K562 (cell line): ENCODE data around the gene UIMC1. TPM values are rescaled to one million over a fixed set of nuclear protein-coding genes. Genes with fewer than 3 reads are reported as not detected.

Experiments
- ATF7 ChIP-seq: fragments of 450-650 bp; IDR thresholded peaks from 2 replicates; pipeline ENCODE4 v1.7.1; 2014; ENCODE audit warnings: mild to moderate bottlenecking, moderate library complexity
- BCOR ChIP-seq: fragments of 450-650 bp; IDR thresholded peaks from 2 replicates; pipeline ENCODE4 v1.6.1; 2016
- CBX1 ChIP-seq: sonication (generic); IDR thresholded peaks from 2 replicates; pipeline ENCODE4 v1.6.1; 2016; ENCODE audit warnings: antibody characterized with exemption, low read depth, mild to moderate bottlenecking
- CBX3 ChIP-seq, 2 experiments: IDR thresholded peaks; 1 replicate in 1 of 2; 2 replicates in 1 of 2; pipeline ENCODE4 v1.6.1; 2012; ENCODE audit warnings: inconsistent platforms in 2 of 2, low read length in 2 of 2, borderline replicate concordance in 1 of 2, control low read depth in 1 of 2
- CBX8 ChIP-seq: fragments of 200-600 bp; sonication (generic); IDR thresholded peaks from 2 replicates; pipeline ENCODE4 v1.6.1; 2012; ENCODE audit warnings: borderline replicate concordance, mixed run types, low read depth, mild to moderate bottlenecking, moderate library complexity, mixed read lengths, low read length, control low read depth, inconsistent platforms; ENCODE audit not compliant: poor library complexity, severe bottlenecking; ENCODE audit errors: extremely low read depth
- CREB1 ChIP-seq, 2 experiments: sonication (generic) in 1 of 2; formaldehyde crosslinking in 1 of 2; IDR thresholded peaks; 2 replicates each; pipeline versions ENCODE4 v1.6.1 to v1.8.0; 2012 to 2022; ENCODE audit warnings: inconsistent platforms in 1 of 2, mild to moderate bottlenecking in 1 of 2, missing genetic modification reagents in 1 of 2, moderate library complexity in 1 of 2
- DACH1 ChIP-seq: fragments of 450-650 bp; IDR thresholded peaks from 2 replicates; pipeline ENCODE4 v1.6.1; 2018; ENCODE audit not compliant: partially characterized antibody
- E2F6 ChIP-seq, 2 experiments: IDR thresholded peaks; 2 replicates each; pipeline ENCODE4 v1.6.1; 2011; ENCODE audit warnings: borderline replicate concordance in 1 of 2, control low read depth in 1 of 2, low read depth in 1 of 2, low read length in 1 of 2, mild to moderate bottlenecking in 1 of 2, mixed read lengths in 1 of 2, moderate library complexity in 1 of 2; ENCODE audit not compliant: insufficient read depth in 1 of 2, insufficient read length in 1 of 2, poor library complexity in 1 of 2, severe bottlenecking in 1 of 2; ENCODE audit errors: extremely low read depth in 1 of 2
- FOXK1 ChIP-seq: sonication (generic); formaldehyde crosslinking; IDR thresholded peaks from 2 replicates; pipeline ENCODE4 v1.8.0; 2022; ENCODE audit warnings: missing genetic modification reagents, mild to moderate bottlenecking, borderline replicate concordance
- GATA2 ChIP-seq: sonication (generic); formaldehyde crosslinking; IDR thresholded peaks from 2 replicates; pipeline ENCODE4 v1.4.0; 2020; ENCODE audit warnings: mild to moderate bottlenecking, missing genetic modification reagents
- HDAC1 ChIP-seq, 2 experiments: fragments of 450-650 bp; IDR thresholded peaks; 2 replicates each; pipeline ENCODE4 v1.6.1; 2016 to 2017; ENCODE audit warnings: inconsistent platforms in 1 of 2, mild to moderate bottlenecking in 1 of 2, moderate library complexity in 1 of 2
- KDM4B ChIP-seq, 2 experiments: fragments of 450-650 bp in 1 of 2; sonication (generic) in 1 of 2; IDR thresholded peaks; 2 replicates each; pipeline ENCODE4 v1.6.1; 2016 to 2017; ENCODE audit warnings: borderline replicate concordance in 2 of 2, antibody characterized with exemption in 1 of 2, low read depth in 1 of 2, mild to moderate bottlenecking in 1 of 2
- MTA3 ChIP-seq: fragments of 450-650 bp; formaldehyde crosslinking; IDR thresholded peaks from 2 replicates; pipeline ENCODE4 v1.6.1; 2017; ENCODE audit warnings: mild to moderate bottlenecking, borderline replicate concordance
- RB1 ChIP-seq: fragments of 450-650 bp; IDR thresholded peaks from 2 replicates; pipeline ENCODE4 v1.6.1; 2017; ENCODE audit warnings: low read depth, mild to moderate bottlenecking
- RBBP5 ChIP-seq: fragments of 200-600 bp; sonication (generic); IDR thresholded peaks from 2 replicates; pipeline ENCODE4 v1.6.1; 2012; ENCODE audit warnings: borderline replicate concordance, mild to moderate bottlenecking, low read length, control low read depth, inconsistent platforms; ENCODE audit not compliant: insufficient read depth, poor library complexity, severe bottlenecking
- RBM25 ChIP-seq: fragments of 200-400 bp; formaldehyde crosslinking; IDR thresholded peaks from 2 replicates; pipeline ENCODE4 v1.6.1; 2018; ENCODE audit warnings: low read length, low read depth, moderate library complexity; ENCODE audit not compliant: severe bottlenecking
- TAF1 ChIP-seq: IDR thresholded peaks from 2 replicates; pipeline ENCODE4 v1.6.1; 2011; ENCODE audit warnings: mild to moderate bottlenecking, low read length, moderate library complexity; ENCODE audit not compliant: insufficient read depth, control insufficient read depth, severe bottlenecking; ENCODE audit errors: extremely low read depth
- ZBTB11 ChIP-seq, 3 experiments: fragments of 200-800 bp in 1 of 3; fragments of 250-450 bp in 1 of 3; fragments of 450-650 bp in 1 of 3; sonication (Bioruptor Pico) in 1 of 3; sonication (Bioruptor generic) in 1 of 3; formaldehyde crosslinking in 1 of 3; IDR thresholded peaks; 2 replicates each; pipeline versions ENCODE4 v1.6.1 to v1.8.0; 2016 to 2022; ENCODE audit warnings: mild to moderate bottlenecking in 2 of 3, missing genetic modification characterization in 2 of 3, missing compliant biosample characterization in 1 of 3, moderate library complexity in 1 of 3
- ZNF551 ChIP-seq: fragments of 250-450 bp; sonication (Bioruptor Pico); IDR thresholded peaks from 2 replicates; pipeline ENCODE4 v1.5.0; 2021; ENCODE audit warnings: mild to moderate bottlenecking, moderate library complexity
- polyA plus RNA-seq, 8 experiments: library from polyadenylated mRNA; depleted of rRNA in 4 of 8; stranded (reverse) in 5 of 8; unstranded in 3 of 8; fragments of >200 nt; fragmentation: Nextera tagmentation in 2 of 8; fragmentation: Illumina TruSeq in 1 of 8; extraction: Ambion mirVana in 2 of 8; extraction: Trizol in 1 of 8; gene quantifications; 2 replicates each; pipeline versions ENCODE4 v1.2.1 to v1.2.3, GENCODE V29; 2011 to 2014; ENCODE audit warnings: inconsistent platforms in 1 of 8, missing spikeins in 1 of 8
- total RNA-seq, 7 experiments: library from RNA; depleted of rRNA in 6 of 7; stranded (reverse); fragments of >200 nt in 6 of 7; fragmentation: Illumina TruSeq in 2 of 7; extraction: Trizol in 2 of 7; gene quantifications; 2 replicates each; pipeline versions ENCODE4 v1.2.1 to v1.2.3, GENCODE V29; 2011 to 2021; ENCODE audit warnings: low replicate concordance in 1 of 7

The UIMC1 gene
- total and polyA plus RNA-seq, 9 of the 15 experiments (the other 6 are each of a cell fraction or from before 2014, with no cell fraction given), result 14.9 to 51.7 (median 36.8) TPM

- TF ChIP-seq RBM25 (peak; percentile 96), RBBP5 (peak; percentile 93), CBX8 (no peak), FOXK1 (CRISPR knock-in tag) (0 out of 2 replicates have a peak, but pooled peaks have one; percentile 55), BCOR (peak; percentile 75; the same call in 1 of the 2 replicates), MTA3 (peak; percentile 55; the same call in 1 of the 2 replicates), ATF7 (peak; percentile 21; the same call in 1 of the 2 replicates), GATA2 (no peak), KDM4B (IDR thresholded peaks at IDR 0.05; ENCODE audit: borderline replicate concordance in 2 of 2, low read depth in 1 of 2) (no peak), TAF1 (peak; percentile 87), HDAC1 (IDR thresholded peaks at IDR 0.05) (peak in 1 of 2 experiments; percentile 9; a peak in 1 of 4 replicates), ZNF551 (CRISPR knock-in tag) (no peak), CREB1 (IDR thresholded peaks at IDR 0.05) (no peak), CREB1 (CRISPR knock-in tag; IDR thresholded peaks at IDR 0.05) (peak; percentile 56; the same call in 1 of the 2 replicates), ZBTB11 (CRISPR knock-in tag; IDR thresholded peaks at IDR 0.05) (0 out of 6 replicates have a peak, but pooled peaks of 1 of the 3 experiments have one; percentile 27), E2F6 (IDR thresholded peaks at IDR 0.05; ENCODE audit: borderline replicate concordance in 1 of 2, extremely low read depth in 1 of 2, insufficient read depth in 1 of 2, insufficient read length in 1 of 2, low read depth in 1 of 2, low read length in 1 of 2, poor library complexity in 1 of 2, severe bottlenecking in 1 of 2) (peak; percentile 56 to 73), CBX1 (no peak), CBX3 (IDR thresholded peaks at IDR 0.05; ENCODE audit: borderline replicate concordance in 1 of 2, low read length in 2 of 2) (no peak), RB1 (peak; percentile 81; the same call in 1 of the 2 replicates), DACH1 (no peak)
Measured at GRCh38 chr5:177022386-177023302, 16.1 kb upstream of the UIMC1 start, which contains the start of gene ZNF346 (continued).
